HEK293 (cell line): ENCODE data around the gene NUP50.
A peak's percentile ranks its signal among the peaks of the same experiment; 100 is the strongest.

Source experiments
- CTCF ChIA-PET: fragments of 350-600 bp; formaldehyde crosslinking; extraction: SDS; loops from one replicate; lab custom pipeline; 2021; ENCODE audit warnings: antibody characterized with exemption; lab: Yijun Ruan, JAX
- POLR2A ChIA-PET: fragments of 300-600 bp; formaldehyde crosslinking; extraction: SDS; loops from one replicate; lab custom pipeline; 2020; ENCODE audit warnings: antibody characterized with exemption, inconsistent platforms; lab: Yijun Ruan, JAX
- H3K27ac ChIP-seq: fragments of 200-500 bp; sonication (Bioruptor generic); 2 replicates; pipeline ENCODE4 v1.5.1; 2014; ENCODE audit warnings: low read depth, low read length, control low read depth, inconsistent platforms; ENCODE audit errors: extremely low read depth
- H3K36me3 ChIP-seq, 2 experiments: fragments of 200-500 bp in 1 of 2; sonication (Bioruptor generic) in 1 of 2; 1 replicate in 1 of 2; 2 replicates in 1 of 2; pipeline ENCODE4 v1.5.1; 2014 to 2017; ENCODE audit warnings: inconsistent platforms in 2 of 2, low read length in 2 of 2; ENCODE audit not compliant: control insufficient read depth in 2 of 2, insufficient read depth in 1 of 2
- H3K4me1 ChIP-seq: fragments of 200-500 bp; sonication (Bioruptor generic); 2 replicates; pipeline ENCODE4 v1.5.1; 2014; ENCODE audit warnings: mild to moderate bottlenecking, low read length, inconsistent platforms; ENCODE audit not compliant: control insufficient read depth, insufficient read depth
- H3K4me3 ChIP-seq: 2 replicates; pipeline ENCODE4 v1.5.1; 2011; ENCODE audit warnings: low read depth, mild to moderate bottlenecking, control low read depth, low read length, moderate library complexity
- H3K9me3 ChIP-seq: fragments of 200-500 bp; sonication (Bioruptor generic); 2 replicates; pipeline ENCODE4 v1.5.1; 2014; ENCODE audit warnings: low read depth, low read length, inconsistent platforms; ENCODE audit not compliant: control insufficient read depth, insufficient read depth
- IKZF3 ChIP-seq: fragments of 450-650 bp; IDR thresholded peaks from 2 replicates; pipeline ENCODE4 v1.5.0; 2018; ENCODE audit warnings: missing biosample characterization, mild to moderate bottlenecking, missing genetic modification characterization, moderate library complexity
- KLF1 ChIP-seq: fragments of 450-650 bp; formaldehyde crosslinking; IDR thresholded peaks from 2 replicates; pipeline ENCODE4 v1.5.1; 2016; ENCODE audit warnings: missing biosample characterization, missing genetic modification characterization
- RBAK ChIP-seq: fragments of 450-650 bp; formaldehyde crosslinking; IDR thresholded peaks from 2 replicates; pipeline ENCODE4 v1.5.1; 2016; ENCODE audit warnings: missing biosample characterization, missing genetic modification characterization
- ZNF114 ChIP-seq: fragments of 450-650 bp; formaldehyde crosslinking; IDR thresholded peaks from 2 replicates; pipeline ENCODE4 v1.5.0; 2017; ENCODE audit warnings: missing biosample characterization, missing genetic modification characterization
- ZNF121 ChIP-seq: fragments of 450-650 bp; formaldehyde crosslinking; IDR thresholded peaks from 2 replicates; pipeline ENCODE4 v1.5.1; 2016; ENCODE audit warnings: missing biosample characterization, missing genetic modification characterization
- ZNF19 ChIP-seq: fragments of 450-650 bp; formaldehyde crosslinking; IDR thresholded peaks from 2 replicates; pipeline ENCODE4; 2016; ENCODE audit warnings: missing biosample characterization, missing genetic modification characterization, low read depth
- ZNF239 ChIP-seq: fragments of 450-650 bp; formaldehyde crosslinking; IDR thresholded peaks from 2 replicates; pipeline ENCODE4 v1.5.1; 2016; ENCODE audit warnings: missing biosample characterization, missing genetic modification characterization
- ZNF302 ChIP-seq: fragments of 450-650 bp; formaldehyde crosslinking; IDR thresholded peaks from 2 replicates; pipeline ENCODE4 v1.5.1; 2016; ENCODE audit warnings: missing biosample characterization, missing genetic modification characterization, low read depth
- ZNF324 ChIP-seq: fragments of 450-650 bp; formaldehyde crosslinking; IDR thresholded peaks from 2 replicates; pipeline ENCODE4 v1.5.1; 2016; ENCODE audit warnings: missing biosample characterization, missing genetic modification characterization
- ZNF394 ChIP-seq: fragments of 450-650 bp; formaldehyde crosslinking; IDR thresholded peaks from 2 replicates; pipeline ENCODE4 v1.5.1; 2016; ENCODE audit warnings: missing biosample characterization, missing genetic modification characterization, mild to moderate bottlenecking, moderate library complexity, borderline replicate concordance
- ZNF677 ChIP-seq: fragments of 450-650 bp; IDR thresholded peaks from 2 replicates; pipeline ENCODE4 v1.5.0; 2018; ENCODE audit warnings: missing biosample characterization, mild to moderate bottlenecking, missing genetic modification characterization, moderate library complexity
- ZNF701 ChIP-seq: fragments of 450-650 bp; formaldehyde crosslinking; IDR thresholded peaks from 2 replicates; pipeline ENCODE4 v1.5.1; 2016; ENCODE audit warnings: missing biosample characterization, missing genetic modification characterization
- ZSCAN18 ChIP-seq: fragments of 450-650 bp; formaldehyde crosslinking; IDR thresholded peaks from 2 replicates; pipeline ENCODE4 v1.5.1; 2016; ENCODE audit warnings: missing biosample characterization, missing genetic modification characterization
- TF ChIP-seq, protein P1 (sequence below): fragments of 450-650 bp; IDR thresholded peaks from 2 replicates; pipeline ENCODE4 v1.5.1; 2018; ENCODE audit warnings: missing biosample characterization, missing genetic modification characterization
- TF ChIP-seq, protein P2 (sequence below): fragments of 450-650 bp; formaldehyde crosslinking; IDR thresholded peaks from 2 replicates; pipeline ENCODE4 v1.5.1; 2016; ENCODE audit warnings: missing biosample characterization, missing genetic modification characterization

NUP50 gene

DNA sequence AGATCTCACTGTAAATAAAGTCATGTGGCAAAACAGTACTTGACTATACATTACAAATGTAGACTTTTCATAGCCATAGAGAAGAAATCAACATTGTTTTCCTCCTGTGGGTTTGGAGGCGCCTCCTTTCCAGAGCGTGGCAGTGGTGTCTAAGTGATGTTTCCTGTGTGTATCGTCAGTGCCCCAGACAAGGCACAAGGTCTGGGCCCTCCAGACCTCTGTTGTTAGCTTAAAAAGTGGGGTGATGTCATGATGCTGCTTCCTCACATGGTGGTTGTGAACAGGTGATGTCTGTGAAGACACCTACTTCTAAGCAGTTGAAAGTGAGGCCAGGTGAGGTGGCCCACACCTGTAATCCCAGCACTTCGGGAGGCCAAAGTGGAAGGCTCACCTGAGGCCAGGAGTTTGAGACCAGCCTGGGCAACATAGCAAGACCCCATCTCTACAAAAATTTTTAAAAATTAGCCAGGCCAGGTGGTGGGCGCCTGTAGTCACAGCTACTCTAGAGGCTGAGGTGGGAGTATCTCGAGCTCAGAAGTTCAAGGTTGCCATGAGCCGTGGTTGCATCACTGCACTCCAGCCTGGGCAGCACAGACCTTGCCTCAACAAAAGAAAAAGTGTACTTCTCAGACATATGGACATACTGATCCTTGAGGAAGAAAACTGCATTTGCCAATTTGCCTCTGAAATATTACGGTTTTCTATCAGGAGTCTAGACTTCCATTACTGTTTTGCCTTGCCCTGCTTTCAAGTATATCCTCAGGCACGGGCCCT lies 15.7 kb downstream of the NUP50 start:
- POLR2A ChIA-PET: interaction anchor here (1.2 kb wide), 1 partner anchor 16 kb away, joined by 4 read pairs; the partner anchor contains the start of gene NUP50
- Histone ChIP-seq H3K4me1 (no peaks in the 10 kb centered on the region), H3K27ac (no peak overlapping the region), H3K9me3 (no peaks in the 10 kb centered on the region), H3K36me3 (peaks cover 76 to 95% of the 10 kb centered on the region in 2 experiments), H3K4me3 (no peak overlapping the region)
- TF ChIP-seq ZNF121 (tag by site-specific recombination): peak; percentile 93
- TF ChIP-seq, protein P1, sequence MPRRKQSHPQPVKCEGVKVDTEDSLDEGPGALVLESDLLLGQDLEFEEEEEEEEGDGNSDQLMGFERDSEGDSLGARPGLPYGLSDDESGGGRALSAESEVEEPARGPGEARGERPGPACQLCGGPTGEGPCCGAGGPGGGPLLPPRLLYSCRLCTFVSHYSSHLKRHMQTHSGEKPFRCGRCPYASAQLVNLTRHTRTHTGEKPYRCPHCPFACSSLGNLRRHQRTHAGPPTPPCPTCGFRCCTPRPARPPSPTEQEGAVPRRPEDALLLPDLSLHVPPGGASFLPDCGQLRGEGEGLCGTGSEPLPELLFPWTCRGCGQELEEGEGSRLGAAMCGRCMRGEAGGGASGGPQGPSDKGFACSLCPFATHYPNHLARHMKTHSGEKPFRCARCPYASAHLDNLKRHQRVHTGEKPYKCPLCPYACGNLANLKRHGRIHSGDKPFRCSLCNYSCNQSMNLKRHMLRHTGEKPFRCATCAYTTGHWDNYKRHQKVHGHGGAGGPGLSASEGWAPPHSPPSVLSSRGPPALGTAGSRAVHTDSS (tag by site-specific recombination): no peak
- peak; percentile 27; the same call in 1 of the 2 replicates for TF ChIP-seq ZNF394
- TF ChIP-seq ZNF677: no peak
- CTCF ChIA-PET: no interaction called here

DNA sequence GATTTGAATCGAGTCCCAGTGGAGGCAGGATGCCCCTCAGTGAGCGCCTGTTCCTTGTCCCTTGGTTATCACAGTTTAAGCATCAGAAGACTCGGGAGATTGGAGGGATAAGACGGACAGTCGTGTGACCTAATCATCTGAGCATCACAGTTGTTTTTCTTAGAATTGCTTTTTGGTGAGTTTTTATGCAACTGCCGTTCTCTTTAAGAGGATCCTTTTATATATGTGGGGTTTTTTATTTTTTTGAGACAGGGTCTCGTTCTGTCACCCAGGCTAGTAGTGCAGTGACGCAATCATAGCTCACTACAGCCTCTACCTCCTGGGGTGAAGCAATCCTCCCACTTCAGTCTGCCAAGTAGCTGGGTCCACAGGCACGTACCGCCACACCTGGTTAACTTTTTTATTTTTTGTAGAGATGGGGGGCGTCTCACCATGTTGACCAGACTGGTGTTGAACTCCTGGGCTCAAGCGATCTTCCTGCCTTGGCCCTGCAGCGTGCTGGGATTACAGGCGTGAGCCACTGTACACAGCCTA lies 16.5 kb downstream of the NUP50 start:
- Histone ChIP-seq H3K4me3 (no peak overlapping the region), H3K27ac (no peak overlapping the region), H3K9me3 (no peaks in the 10 kb centered on the region), H3K4me1 (no peaks in the 10 kb centered on the region), H3K36me3 (peaks cover 68 to 95% of the 10 kb centered on the region in 2 experiments)
- CTCF ChIA-PET: interaction anchor here (1.0 kb wide), 1 partner anchor 28 kb away, joined by 3 read pairs; no protein-coding TSS in a partner anchor
- TF ChIP-seq, protein P2, sequence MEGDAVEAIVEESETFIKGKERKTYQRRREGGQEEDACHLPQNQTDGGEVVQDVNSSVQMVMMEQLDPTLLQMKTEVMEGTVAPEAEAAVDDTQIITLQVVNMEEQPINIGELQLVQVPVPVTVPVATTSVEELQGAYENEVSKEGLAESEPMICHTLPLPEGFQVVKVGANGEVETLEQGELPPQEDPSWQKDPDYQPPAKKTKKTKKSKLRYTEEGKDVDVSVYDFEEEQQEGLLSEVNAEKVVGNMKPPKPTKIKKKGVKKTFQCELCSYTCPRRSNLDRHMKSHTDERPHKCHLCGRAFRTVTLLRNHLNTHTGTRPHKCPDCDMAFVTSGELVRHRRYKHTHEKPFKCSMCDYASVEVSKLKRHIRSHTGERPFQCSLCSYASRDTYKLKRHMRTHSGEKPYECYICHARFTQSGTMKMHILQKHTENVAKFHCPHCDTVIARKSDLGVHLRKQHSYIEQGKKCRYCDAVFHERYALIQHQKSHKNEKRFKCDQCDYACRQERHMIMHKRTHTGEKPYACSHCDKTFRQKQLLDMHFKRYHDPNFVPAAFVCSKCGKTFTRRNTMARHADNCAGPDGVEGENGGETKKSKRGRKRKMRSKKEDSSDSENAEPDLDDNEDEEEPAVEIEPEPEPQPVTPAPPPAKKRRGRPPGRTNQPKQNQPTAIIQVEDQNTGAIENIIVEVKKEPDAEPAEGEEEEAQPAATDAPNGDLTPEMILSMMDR (tag by site-specific recombination): no peak
- TF ChIP-seq ZNF19 (tag by site-specific recombination): no peak
- POLR2A ChIA-PET: no interaction called here

DNA sequence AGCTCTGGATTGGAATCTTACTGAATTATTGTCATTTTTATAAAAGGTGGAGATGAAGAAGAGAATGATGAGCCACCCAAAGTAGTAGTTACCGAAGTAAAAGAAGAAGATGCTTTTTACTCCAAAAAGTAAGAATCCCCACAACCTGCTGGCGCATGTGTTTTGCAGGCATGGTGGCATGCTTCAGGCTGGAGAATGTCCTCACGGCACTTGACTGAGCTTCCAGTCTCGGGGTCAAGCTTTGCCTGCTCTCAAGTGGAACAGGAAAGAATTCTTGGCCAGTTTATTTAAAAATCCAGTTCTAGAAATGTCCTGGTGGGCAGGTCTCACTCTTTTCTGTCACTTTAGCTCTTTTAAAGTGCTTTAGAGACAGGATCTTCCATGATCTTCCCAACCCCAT lies 17.5 kb downstream of the NUP50 start:
- TF ChIP-seq IKZF3 (tag by site-specific recombination) (no peak), ZSCAN18 (no peak), ZNF302 (tag by site-specific recombination) (no peak), ZNF114 (tag by site-specific recombination) (no peak), ZNF239 (tag by site-specific recombination) (no peak), ZNF701 (tag by site-specific recombination) (no peak), RBAK (tag by site-specific recombination) (no peak), ZNF324 (tag by site-specific recombination) (no peak), KLF1 (tag by site-specific recombination) (no peak)
- ChIA-PET CTCF (interaction anchor here (0.6 to 1.0 kb wide), 3 partner anchors 27 to 63 kb away, joined by 3 to 5 read pairs (median 4); no protein-coding TSS in a partner anchor), POLR2A (no interaction called here)
- Histone ChIP-seq H3K9me3 (no peaks in the 10 kb centered on the region), H3K4me1 (no peaks in the 10 kb centered on the region), H3K27ac (no peak overlapping the region), H3K4me3 (no peak overlapping the region), H3K36me3 (peaks cover 63 to 95% of the 10 kb centered on the region in 2 experiments)
